ENCODE measurements around the gene SNX21.

- TF ChIP-seq EZH2 (IDR thresholded peaks at IDR 0.05; ENCODE audit: borderline replicate concordance, low read length) (no peak), CTCF (IDR thresholded peaks at IDR 0.05; ENCODE audit: low read length) (no peak)
These were observed 16.6 kb upstream of the SNX21 start for GRCh38 chr20:45816951-45817350.
